D721Med (cell line): ENCODE measurements around the gene ATP10A.

Experiments
- DNase-seq: peaks from one replicate; pipeline ENCODE4 v3.0.0; 2011; ENCODE audit warnings: low spot score; ENCODE audit not compliant: insufficient read length
- FAIRE-seq: peaks from 2 replicates; lab custom pipeline; 2011; peaks lifted over from hg19 to GRCh38; lab: Jason Lieb, UNC
- TF ChIP-seq, protein P1 (sequence below): IDR thresholded peaks from 2 replicates; pipeline ENCODE4 v1.5.1; 2012; ENCODE audit warnings: mild to moderate bottlenecking, control low read depth; ENCODE audit not compliant: insufficient read depth; ENCODE audit errors: missing control alignments

The ATP10A gene, protein sequence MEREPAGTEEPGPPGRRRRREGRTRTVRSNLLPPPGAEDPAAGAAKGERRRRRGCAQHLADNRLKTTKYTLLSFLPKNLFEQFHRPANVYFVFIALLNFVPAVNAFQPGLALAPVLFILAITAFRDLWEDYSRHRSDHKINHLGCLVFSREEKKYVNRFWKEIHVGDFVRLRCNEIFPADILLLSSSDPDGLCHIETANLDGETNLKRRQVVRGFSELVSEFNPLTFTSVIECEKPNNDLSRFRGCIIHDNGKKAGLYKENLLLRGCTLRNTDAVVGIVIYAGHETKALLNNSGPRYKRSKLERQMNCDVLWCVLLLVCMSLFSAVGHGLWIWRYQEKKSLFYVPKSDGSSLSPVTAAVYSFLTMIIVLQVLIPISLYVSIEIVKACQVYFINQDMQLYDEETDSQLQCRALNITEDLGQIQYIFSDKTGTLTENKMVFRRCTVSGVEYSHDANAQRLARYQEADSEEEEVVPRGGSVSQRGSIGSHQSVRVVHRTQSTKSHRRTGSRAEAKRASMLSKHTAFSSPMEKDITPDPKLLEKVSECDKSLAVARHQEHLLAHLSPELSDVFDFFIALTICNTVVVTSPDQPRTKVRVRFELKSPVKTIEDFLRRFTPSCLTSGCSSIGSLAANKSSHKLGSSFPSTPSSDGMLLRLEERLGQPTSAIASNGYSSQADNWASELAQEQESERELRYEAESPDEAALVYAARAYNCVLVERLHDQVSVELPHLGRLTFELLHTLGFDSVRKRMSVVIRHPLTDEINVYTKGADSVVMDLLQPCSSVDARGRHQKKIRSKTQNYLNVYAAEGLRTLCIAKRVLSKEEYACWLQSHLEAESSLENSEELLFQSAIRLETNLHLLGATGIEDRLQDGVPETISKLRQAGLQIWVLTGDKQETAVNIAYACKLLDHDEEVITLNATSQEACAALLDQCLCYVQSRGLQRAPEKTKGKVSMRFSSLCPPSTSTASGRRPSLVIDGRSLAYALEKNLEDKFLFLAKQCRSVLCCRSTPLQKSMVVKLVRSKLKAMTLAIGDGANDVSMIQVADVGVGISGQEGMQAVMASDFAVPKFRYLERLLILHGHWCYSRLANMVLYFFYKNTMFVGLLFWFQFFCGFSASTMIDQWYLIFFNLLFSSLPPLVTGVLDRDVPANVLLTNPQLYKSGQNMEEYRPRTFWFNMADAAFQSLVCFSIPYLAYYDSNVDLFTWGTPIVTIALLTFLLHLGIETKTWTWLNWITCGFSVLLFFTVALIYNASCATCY (N-terminal part only)

DNA sequence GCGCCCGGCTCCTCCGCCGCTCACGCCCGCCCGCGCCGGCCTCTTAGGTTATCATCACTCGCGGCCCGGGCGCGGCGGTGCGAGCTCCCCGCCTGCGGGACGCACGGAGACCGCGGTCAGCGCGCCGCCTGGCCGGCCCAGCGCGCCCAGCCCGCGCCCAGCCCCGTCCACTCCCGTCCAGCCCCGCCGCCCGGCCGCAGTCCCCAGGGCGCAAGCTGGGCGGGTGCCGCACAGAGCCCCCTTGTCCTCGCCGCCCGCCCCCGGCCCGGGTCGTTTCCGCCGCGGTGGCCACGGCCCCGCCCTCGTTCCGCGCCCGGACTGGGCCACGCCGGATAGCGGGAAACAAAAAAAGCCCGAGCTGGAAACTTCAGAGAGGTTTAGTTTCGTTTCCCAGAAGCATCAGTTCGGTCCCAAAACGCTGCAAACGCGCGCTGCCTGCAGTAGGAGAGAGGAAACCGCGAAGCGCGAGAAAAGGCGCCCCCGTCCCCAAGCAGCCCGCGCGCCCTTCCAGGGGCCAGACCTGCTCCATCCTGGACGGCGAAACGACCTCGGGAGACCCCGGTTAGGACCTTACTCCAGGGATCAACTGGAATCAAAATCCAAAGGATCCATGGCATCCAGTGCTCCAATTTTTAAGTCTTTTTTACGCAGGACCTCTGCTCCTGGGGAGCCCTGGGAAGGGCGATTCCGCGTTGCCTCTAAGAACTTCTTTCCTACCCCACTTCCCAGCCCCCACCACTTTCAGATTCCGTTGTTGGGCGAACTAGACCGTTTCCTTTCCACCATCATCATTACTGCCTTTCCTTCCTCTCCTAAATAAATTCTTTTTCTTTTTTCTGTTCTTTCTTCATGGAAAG, at the start of gene ATP10A:
ATP10A (minus strand) TSS at position 217 of the 857 bp plus-strand sequence. CDS start 231 bp downstream, outside the sequence.
- DNase-seq (no peak), FAIRE-seq (no peak)
- TF ChIP-seq, protein P1, sequence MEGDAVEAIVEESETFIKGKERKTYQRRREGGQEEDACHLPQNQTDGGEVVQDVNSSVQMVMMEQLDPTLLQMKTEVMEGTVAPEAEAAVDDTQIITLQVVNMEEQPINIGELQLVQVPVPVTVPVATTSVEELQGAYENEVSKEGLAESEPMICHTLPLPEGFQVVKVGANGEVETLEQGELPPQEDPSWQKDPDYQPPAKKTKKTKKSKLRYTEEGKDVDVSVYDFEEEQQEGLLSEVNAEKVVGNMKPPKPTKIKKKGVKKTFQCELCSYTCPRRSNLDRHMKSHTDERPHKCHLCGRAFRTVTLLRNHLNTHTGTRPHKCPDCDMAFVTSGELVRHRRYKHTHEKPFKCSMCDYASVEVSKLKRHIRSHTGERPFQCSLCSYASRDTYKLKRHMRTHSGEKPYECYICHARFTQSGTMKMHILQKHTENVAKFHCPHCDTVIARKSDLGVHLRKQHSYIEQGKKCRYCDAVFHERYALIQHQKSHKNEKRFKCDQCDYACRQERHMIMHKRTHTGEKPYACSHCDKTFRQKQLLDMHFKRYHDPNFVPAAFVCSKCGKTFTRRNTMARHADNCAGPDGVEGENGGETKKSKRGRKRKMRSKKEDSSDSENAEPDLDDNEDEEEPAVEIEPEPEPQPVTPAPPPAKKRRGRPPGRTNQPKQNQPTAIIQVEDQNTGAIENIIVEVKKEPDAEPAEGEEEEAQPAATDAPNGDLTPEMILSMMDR, result no peak

DNA sequence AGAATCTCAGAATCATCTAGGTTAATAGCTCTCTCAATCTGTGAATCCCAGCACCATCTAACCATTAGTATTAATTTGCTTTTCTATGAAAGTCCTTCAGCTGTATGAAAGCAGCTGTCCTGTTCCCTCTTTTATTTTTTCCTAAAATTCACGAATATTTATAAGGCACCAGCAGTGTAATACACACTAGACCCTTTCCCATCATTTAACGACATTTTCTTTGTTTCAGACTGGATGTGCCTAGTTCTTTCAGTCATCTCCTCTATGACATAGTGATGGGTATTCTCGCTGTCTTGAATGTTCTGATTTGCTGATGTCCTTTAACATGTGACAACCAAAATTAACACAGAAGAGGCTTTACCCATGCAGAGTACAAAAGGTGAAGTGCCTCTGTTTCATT, 48.9 kb upstream of the ATP10A start:
- no peak for FAIRE-seq
- no peak for DNase-seq
- TF ChIP-seq, protein P1, result no peak

DNA sequence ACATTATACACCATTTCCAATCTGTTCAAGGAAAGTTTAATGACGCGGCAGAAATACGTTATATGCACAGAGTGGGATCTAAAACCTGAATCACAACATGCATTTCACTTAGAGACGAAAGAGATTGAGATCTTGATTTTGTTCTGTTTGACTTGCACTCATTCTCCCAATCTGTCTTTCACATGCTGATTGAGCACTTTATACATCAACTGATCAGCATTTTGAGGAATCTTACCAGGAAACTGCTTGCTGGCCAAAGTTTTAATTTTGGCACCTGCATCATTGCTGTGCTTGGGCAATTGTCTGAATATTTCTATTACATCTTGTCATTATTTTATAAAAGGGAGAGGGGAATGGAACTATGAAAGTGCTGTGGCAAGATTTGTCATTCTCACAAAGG, 47.7 kb upstream of the ATP10A start:
- FAIRE-seq (no peak), DNase-seq (no peak)
- TF ChIP-seq, protein P1, result no peak

DNA sequence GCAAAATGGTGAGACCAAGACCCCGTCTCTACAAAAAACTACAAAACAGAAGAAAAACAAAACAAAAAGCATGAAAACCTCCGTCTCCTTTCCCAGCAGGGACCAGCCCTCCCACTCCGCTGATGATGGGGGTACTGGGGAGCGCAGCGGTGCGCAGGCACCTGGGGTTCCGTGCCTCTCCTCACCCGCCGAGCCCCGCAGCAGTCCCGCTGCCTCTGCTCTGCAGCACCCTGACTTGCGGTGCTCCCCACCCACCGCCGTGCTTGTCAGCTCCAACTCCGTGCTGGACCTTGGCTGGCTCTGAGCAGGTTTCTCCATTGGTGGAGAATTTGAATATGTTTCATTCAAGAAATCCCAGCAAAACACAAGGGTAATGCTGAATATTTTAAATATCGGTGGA, 46.7 kb upstream of the ATP10A start:
- FAIRE-seq (no peak), DNase-seq (no peak)
- TF ChIP-seq, protein P1, result no peak

DNA sequence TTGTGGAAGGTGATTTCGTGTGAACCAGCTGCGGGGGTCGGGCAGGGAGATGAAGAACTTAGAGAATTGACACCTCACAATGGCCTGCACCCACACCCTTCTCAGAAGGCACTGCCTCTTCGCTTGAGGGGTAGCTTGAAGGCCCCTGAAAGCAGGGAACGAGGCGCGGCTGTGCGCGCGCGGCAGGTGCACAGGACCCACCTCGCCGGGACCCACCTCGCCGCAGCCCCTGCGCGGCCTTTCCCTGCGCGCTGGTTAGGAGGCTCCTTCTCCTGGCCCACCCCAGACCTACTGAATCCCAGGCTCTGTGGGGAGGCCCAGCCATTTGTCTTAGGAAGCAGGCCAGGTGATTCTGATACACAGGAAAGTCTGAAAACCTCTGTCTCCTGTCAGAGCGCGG, 46.2 kb upstream of the ATP10A start:
- FAIRE-seq (no peak), DNase-seq (no peak)

DNA sequence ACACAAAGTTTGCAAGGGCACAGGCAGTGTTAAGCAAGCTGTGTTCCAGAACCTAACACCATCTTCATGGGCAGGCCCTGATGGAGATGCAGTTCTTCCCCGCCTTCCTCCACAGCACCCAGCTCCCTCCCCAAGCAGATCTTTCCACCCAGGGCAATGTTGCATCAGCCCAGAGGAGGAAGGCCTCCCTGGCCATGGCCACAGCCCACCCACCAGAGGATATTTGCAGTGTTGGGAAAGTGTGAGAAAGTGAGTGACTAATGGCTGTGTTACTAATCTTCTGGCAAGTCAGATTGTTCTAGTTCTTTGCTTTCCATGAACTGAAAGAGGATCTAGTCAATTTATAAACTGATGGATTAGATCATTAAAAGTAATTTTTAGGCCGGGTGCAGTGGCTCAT, 42.0 kb upstream of the ATP10A start:
- DNase-seq (no peak), FAIRE-seq (no peak)
- TF ChIP-seq, protein P1, result no peak

More for the DNA sequence above, 46.2 kb upstream of the ATP10A start:
- TF ChIP-seq, protein P1, result no peak
